Raji (cell line): ENCODE measurements around the gene LRRTM1.

Experiments
- POLR2A ChIP-seq: IDR thresholded peaks from 2 replicates; pipeline ENCODE4 v1.6.1; 2011; ENCODE audit warnings: low read depth, low read length, control low read depth; ENCODE audit not compliant: insufficient read depth

Gene LRRTM1

GRCh38 chr2:80303909-80304837 is at the start of gene LRRTM1:
Gene LRRTM1, minus strand, starts transcription at chr2:80304752. Its CDS starts 933 bp downstream, at chr2:80303819.
- TF ChIP-seq POLR2A: no peak

GRCh38 chr2:80351231-80351630 is 46.7 kb upstream of the LRRTM1 start:
- TF ChIP-seq POLR2A: no peak

GRCh38 chr2:80348953-80349352 is 44.4 kb upstream of the LRRTM1 start:
- TF ChIP-seq POLR2A: no peak

- TF ChIP-seq POLR2A: no peak
Measured at GRCh38 chr2:80348078-80348477, 43.5 kb upstream of the LRRTM1 start.

- no peak for TF ChIP-seq POLR2A
Measured at GRCh38 chr2:80340022-80340421, 35.5 kb upstream of the LRRTM1 start.

DNA sequence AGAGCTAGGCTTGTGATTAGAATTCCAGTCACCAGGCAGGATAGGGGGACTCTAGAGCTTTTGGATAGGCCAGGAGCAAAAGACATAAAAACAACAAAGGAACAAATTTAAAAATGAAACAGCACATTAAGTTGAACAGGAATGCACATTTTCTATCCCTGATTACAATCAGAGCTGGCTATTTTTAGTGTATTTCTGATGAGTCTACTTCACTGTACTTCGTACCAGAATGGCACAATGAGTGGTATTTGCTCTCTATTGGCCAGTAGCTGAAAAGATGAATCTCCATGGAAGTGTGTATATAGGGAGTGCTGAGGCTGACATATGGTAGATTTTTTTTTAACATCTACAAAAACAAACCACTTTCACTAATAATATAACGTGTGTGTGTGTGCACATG is 34.2 kb upstream of the LRRTM1 start:
- TF ChIP-seq POLR2A: no peak

DNA sequence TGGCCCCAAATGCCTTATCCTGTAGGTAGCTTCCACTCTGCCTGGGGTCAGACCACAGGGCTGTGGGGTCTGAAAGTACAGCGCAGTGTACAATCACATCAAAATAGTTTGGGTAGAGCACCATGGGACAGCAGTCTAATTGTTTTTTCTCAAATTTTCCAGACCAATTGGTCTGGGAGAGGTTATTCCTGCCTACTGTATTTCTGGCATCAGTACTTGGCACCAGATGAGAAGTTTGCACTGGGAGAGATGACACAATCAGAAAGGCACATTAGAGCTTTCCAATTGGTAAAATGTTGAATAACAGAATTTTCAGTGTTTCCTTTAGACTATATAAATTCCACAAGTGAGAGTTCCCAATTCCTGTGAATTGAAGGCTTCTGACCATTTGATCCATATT is 30.9 kb upstream of the LRRTM1 start:
- TF ChIP-seq POLR2A: no peak

GRCh38 chr2:80333886-80334285 is 29.3 kb upstream of the LRRTM1 start:
- TF ChIP-seq POLR2A: no peak

DNA sequence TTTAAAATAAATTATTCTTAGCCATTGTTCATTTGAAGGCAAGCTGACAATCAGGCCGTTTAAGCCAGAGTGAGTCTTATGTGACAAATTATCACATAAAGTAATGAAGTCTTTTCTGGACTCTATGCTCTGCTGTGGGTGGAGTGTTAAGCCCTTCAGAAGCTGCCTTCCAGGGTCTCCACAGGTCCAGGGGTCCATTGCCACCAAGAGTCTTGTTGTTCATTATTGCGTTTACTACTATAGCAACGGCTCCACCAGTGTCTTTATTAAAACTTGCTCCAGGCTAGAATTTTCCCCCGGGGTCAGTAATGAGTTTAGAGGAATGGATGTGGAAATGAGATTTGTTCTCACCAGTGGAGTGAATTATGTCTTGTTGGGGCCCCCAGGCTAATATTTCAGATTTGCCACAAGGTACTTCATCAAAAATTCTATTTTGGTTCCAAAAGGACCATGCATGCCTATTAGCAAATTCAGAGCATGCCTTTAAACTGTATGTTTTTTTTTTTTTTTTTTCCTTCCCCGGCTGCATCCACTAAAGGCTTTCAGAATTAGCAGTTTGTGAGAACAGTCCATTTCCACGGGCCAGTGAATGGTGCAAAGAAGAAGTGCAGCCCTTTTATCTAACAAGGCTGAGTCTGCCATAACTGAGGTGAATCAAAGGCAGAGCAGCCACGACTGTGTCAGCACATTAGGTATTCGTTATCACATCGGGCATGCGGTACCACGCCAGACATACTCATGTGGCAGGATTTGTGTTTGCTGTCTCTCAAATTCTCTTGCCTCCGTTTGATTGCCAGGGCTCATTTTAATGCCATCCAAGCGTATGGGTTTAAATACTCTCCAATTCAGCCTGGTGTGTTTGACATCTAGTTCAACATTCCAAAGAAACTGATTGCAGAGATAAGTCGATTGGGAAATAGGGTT is 26.2 kb upstream of the LRRTM1 start:
- TF ChIP-seq POLR2A: no peak

DNA sequence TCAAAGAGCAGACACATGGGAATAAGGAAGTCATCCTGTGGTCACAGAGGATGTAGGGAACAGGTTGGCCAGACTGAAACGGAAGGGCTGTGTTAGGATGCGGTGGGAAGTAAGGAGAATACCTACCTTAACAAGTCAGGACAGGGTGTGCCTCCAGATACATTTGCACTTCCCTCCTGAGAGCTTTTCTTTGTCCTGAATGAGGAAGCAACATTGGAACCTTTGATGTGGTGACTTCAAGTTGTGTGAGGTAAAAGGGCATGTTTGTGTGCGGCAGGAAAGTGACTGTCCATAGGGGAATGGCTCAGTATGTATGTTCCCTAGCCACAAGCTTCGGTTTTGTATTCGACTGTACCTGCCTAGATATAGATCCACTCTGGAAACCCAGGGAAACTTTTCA is 24.9 kb upstream of the LRRTM1 start:
- TF ChIP-seq POLR2A: no peak

DNA sequence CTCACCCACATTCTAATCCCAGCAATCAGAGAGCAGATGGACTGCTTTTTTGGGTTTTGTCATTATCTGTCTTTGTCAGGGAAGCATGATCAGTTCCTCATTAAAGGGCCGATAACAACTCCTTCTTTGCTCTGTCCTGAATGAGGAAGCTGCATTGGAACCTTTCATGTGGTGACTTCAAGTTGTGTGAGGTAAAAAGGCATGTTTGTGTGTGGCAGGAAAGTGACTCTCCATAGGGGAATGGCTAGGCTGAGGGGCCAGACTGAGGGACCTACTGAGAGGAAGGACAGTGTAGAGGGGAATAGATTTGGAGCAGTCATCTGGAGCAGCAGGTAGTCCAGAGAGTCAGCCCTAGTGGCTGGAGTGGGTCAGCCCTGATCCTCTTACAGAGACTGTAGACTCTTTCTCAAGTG is 23.6 kb upstream of the LRRTM1 start:
- TF ChIP-seq POLR2A: no peak

- TF ChIP-seq POLR2A: no peak
Measured at GRCh38 chr2:80326861-80327260, 22.3 kb upstream of the LRRTM1 start.

GRCh38 chr2:80326214-80326613 is 21.7 kb upstream of the LRRTM1 start:
- no peak for TF ChIP-seq POLR2A

DNA sequence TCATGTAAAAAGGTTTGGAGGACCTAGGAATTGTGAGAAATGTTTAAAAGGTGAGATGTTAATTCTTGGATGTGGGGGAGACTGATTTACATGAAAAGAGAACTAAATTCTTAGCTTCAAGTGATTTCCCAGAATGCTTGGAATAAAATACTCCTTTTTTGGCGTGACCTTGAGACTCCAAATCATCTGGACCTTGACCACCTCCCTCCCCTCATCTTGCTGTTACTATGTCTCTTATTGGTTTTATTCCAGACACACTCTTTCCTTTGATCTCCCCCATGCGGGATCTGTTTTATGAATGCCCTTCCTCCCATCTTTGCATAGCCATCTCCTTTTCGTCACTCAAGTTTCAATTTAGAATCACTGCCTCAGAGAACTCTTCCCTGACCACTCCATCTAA is 20.0 kb upstream of the LRRTM1 start:
- no peak for TF ChIP-seq POLR2A

- TF ChIP-seq POLR2A: no peak
Measured at GRCh38 chr2:80323610-80324009, 19.1 kb upstream of the LRRTM1 start.

GRCh38 chr2:80322958-80323357 is 18.4 kb upstream of the LRRTM1 start:
- no peak for TF ChIP-seq POLR2A

- no peak for TF ChIP-seq POLR2A
Measured at GRCh38 chr2:80322311-80322920, 17.9 kb upstream of the LRRTM1 start.
